GM12878 (cell line): ENCODE results near the gene BICRAL. TPM values are rescaled to one million over a fixed set of nuclear protein-coding genes. Genes with fewer than 3 reads are reported as not detected.

Experiments used
- ATAC-seq: fragments of 200-7000 bp; cut with Tn5 transposase; 3 replicates; pipeline ENCODE4 v1.9.1; 2020; ENCODE audit warnings: mild to moderate bottlenecking, moderate library complexity
- BruUV-seq: library from RNA; stranded (reverse); fragments of 400-500 nt; replicated peaks from 2 replicates; lab custom pipeline; 2021; lab: Mats Ljungman, UMichigan
- CTCF ChIA-PET: fragments of 300-600 bp; sonication (Branson Sonifier 250); formaldehyde crosslinking; extraction: SDS; loops from one replicate; lab custom pipeline; 2021; ENCODE audit warnings: inconsistent platforms; lab: Yijun Ruan, JAX
- POLR2A ChIA-PET: fragments of 350-600 bp; formaldehyde crosslinking; extraction: SDS; loops from one replicate; lab custom pipeline; 2021; ENCODE audit warnings: inconsistent platforms; lab: Charles Lee
- RAD21 ChIA-PET: fragments of 300-600 bp; sonication (Branson Sonifier 250); formaldehyde crosslinking; loops from one replicate; lab custom pipeline; 2023; ENCODE audit warnings: antibody characterized with exemption; ENCODE audit not compliant: unreplicated experiment; lab: Charles Lee
- SMC1A ChIA-PET: fragments of 300-600 bp; sonication (Branson Sonifier 250); formaldehyde crosslinking; loops from one replicate; lab custom pipeline; 2023; ENCODE audit not compliant: unreplicated experiment, uncharacterized antibody; lab: Charles Lee
- DNase-seq: peaks from one replicate; pipeline ENCODE4 v3.0.0-alpha.2; 2011; ENCODE audit warnings: low read depth, low spot score
- FAIRE-seq: peaks from 3 replicates; lab custom pipeline; 2011; peaks lifted over from hg19 to GRCh38; lab: Jason Lieb, UNC
- H2AFZ ChIP-seq: 2 replicates; pipeline ENCODE4 v1.6.0; 2011; ENCODE audit warnings: low read depth, low read length, control low read depth; ENCODE audit not compliant: control insufficient read depth
- H3K27ac ChIP-seq: 2 replicates; pipeline ENCODE4 v1.5.1; 2011; ENCODE audit warnings: control low read depth; ENCODE audit not compliant: control insufficient read depth, insufficient read depth
- H3K27me3 ChIP-seq, 2 experiments: replicated peaks in 1 of 2; 2 replicates each; pipeline versions ENCODE4 v1.6.0 to v1.6.1; 2011; ENCODE audit warnings: low read length in 1 of 2; ENCODE audit not compliant: control insufficient read depth in 2 of 2, insufficient read depth in 2 of 2
- H3K36me3 ChIP-seq, 2 experiments: 2 replicates each; pipeline ENCODE4 v1.5.1; 2011; ENCODE audit warnings: low read length in 1 of 2; ENCODE audit not compliant: control insufficient read depth in 2 of 2, insufficient read depth in 2 of 2
- H3K4me1 ChIP-seq: 2 replicates; pipeline ENCODE4 v1.6.1; 2011; ENCODE audit warnings: mild to moderate bottlenecking, low read length, moderate library complexity, mixed read lengths; ENCODE audit not compliant: control insufficient read depth, insufficient read depth
- H3K4me2 ChIP-seq: 2 replicates; pipeline ENCODE4 v1.6.0; 2011; ENCODE audit warnings: control low read depth; ENCODE audit not compliant: control insufficient read depth, insufficient read depth
- H3K4me3 ChIP-seq: fragments of 200-600 bp; sonication (generic); 2 replicates; pipeline ENCODE4 v1.5.1; 2016
- H3K79me2 ChIP-seq: 2 replicates; pipeline ENCODE4 v1.6.0; 2011; ENCODE audit warnings: low read length; ENCODE audit not compliant: control insufficient read depth, insufficient read depth
- H3K9ac ChIP-seq: 2 replicates; pipeline ENCODE4 v1.8.0; 2011; ENCODE audit warnings: low read length, control low read depth, mixed read lengths; ENCODE audit not compliant: control insufficient read depth, insufficient read depth
- H3K9me3 ChIP-seq: replicated peaks from 3 replicates; pipeline ENCODE4 v1.5.1; 2011; ENCODE audit warnings: mild to moderate bottlenecking, low read length; ENCODE audit not compliant: control insufficient read depth, insufficient read depth
- H4K20me1 ChIP-seq: 2 replicates; pipeline ENCODE4 v1.6.0; 2011; ENCODE audit not compliant: control insufficient read depth, insufficient read depth
- EGR1 ChIP-seq, 2 experiments: IDR thresholded peaks; 1 replicate in 1 of 2; 2 replicates in 1 of 2; pipeline ENCODE4 v1.6.1; 2011 to 2012; ENCODE audit warnings: low read depth in 2 of 2, low read length in 2 of 2, borderline replicate concordance in 1 of 2, mild to moderate bottlenecking in 1 of 2, moderate library complexity in 1 of 2
- FOXM1 ChIP-seq: IDR thresholded peaks from 2 replicates; pipeline ENCODE4 v1.6.1; 2012; ENCODE audit warnings: low read depth, mild to moderate bottlenecking, inconsistent platforms, low read length, moderate library complexity
- HCFC1 ChIP-seq: fragments of 150-350 bp; IDR thresholded peaks from 2 replicates; pipeline ENCODE4 v1.6.1; 2014; ENCODE audit warnings: low read length
- IKZF2 ChIP-seq, 2 experiments: fragments of 450-650 bp; IDR thresholded peaks; 2 replicates each; pipeline ENCODE4 v1.6.1; 2017; ENCODE audit warnings: mild to moderate bottlenecking in 2 of 2, moderate library complexity in 2 of 2
- LARP7 ChIP-seq: fragments of 450-650 bp; IDR thresholded peaks from 2 replicates; pipeline ENCODE4 v1.6.1; 2017; ENCODE audit warnings: mild to moderate bottlenecking
- PAX8 ChIP-seq: fragments of 450-650 bp; IDR thresholded peaks from 2 replicates; pipeline ENCODE4 v1.6.1; 2017; ENCODE audit warnings: mild to moderate bottlenecking, moderate library complexity
- POLR2A ChIP-seq: IDR thresholded peaks from 2 replicates; pipeline ENCODE4 v1.6.1; 2011; ENCODE audit warnings: low read depth, mild to moderate bottlenecking, low read length
- POLR2AphosphoS5 ChIP-seq: IDR thresholded peaks from 2 replicates; pipeline ENCODE4 v1.6.1; 2011; ENCODE audit warnings: mild to moderate bottlenecking, low read length, inconsistent platforms
- POU2F2 ChIP-seq: IDR thresholded peaks from 3 replicates; pipeline ENCODE4 v1.6.1; 2011; ENCODE audit warnings: low read depth, mild to moderate bottlenecking, low read length, borderline replicate concordance
- RB1 ChIP-seq: fragments of 450-650 bp; formaldehyde crosslinking; IDR thresholded peaks from 2 replicates; pipeline ENCODE4 v1.6.1; 2017; ENCODE audit warnings: mild to moderate bottlenecking, borderline replicate concordance
- RBBP5 ChIP-seq: fragments of 200-600 bp; sonication (generic); conservative IDR thresholded peaks from 2 replicates; pipeline ENCODE4 v1.6.1; 2016
- RUNX3 ChIP-seq: IDR thresholded peaks from 2 replicates; pipeline ENCODE4 v1.6.1; 2012; ENCODE audit warnings: low read length, inconsistent platforms
- SMAD5 ChIP-seq: IDR thresholded peaks from 2 replicates; pipeline ENCODE4 v1.6.1; 2016; ENCODE audit warnings: antibody characterized with exemption, low read depth
- STAT3 ChIP-seq: IDR thresholded peaks from 2 replicates; pipeline ENCODE4 v1.6.1; 2011; ENCODE audit warnings: low read depth, low read length, improper control_type of control experiment
- TCF12 ChIP-seq: IDR thresholded peaks from 2 replicates; pipeline ENCODE4 v1.6.1; 2011; ENCODE audit warnings: low read depth, mild to moderate bottlenecking, low read length
- ZBED1 ChIP-seq: IDR thresholded peaks from 2 replicates; pipeline ENCODE4 v1.6.1; 2016; ENCODE audit warnings: borderline replicate concordance
- ZNF217 ChIP-seq: fragments of 450-650 bp; IDR thresholded peaks from 2 replicates; pipeline ENCODE4 v1.6.1; 2017; ENCODE audit warnings: antibody characterized with exemption, mild to moderate bottlenecking
- ZSCAN29 ChIP-seq: fragments of 450-650 bp; IDR thresholded peaks from 2 replicates; pipeline ENCODE4 v1.6.1; 2017; ENCODE audit warnings: mild to moderate bottlenecking, moderate library complexity
- WGBS: methylation state at CpG from one replicate; pipeline ENCODE4 v1.1.6; 2016; ENCODE audit warnings: low lambda C conversion rate; ENCODE audit not compliant: insufficient replicate concordance, insufficient coverage; ENCODE audit errors: missing lambda C conversion rate; 5-methylcytosine and 5-hydroxymethylcytosine counted together
- in situ Hi-C: fragments of 300-500 bp; cut with MboI; formaldehyde crosslinking; loops from 9 replicates; pipeline ENCODE4 v1.14.3; 2018; ENCODE audit warnings: mixed read lengths
- intact Hi-C: fragments of 100-400 bp; cut with micrococcal nuclease; formaldehyde crosslinking; loops from one replicate; pipeline ENCODE4 v1.14.2; 2022; ENCODE audit not compliant: unreplicated experiment
- polyA plus RNA-seq, 11 experiments: library from polyadenylated mRNA; depleted of rRNA in 4 of 11; unstranded in 6 of 11; stranded (reverse) in 5 of 11; fragments of >200 nt; fragmentation: Nextera tagmentation in 4 of 11; fragmentation: Illumina TruSeq in 1 of 11; extraction: Ambion mirVana in 4 of 11; extraction: Trizol in 1 of 11; gene quantifications; 1 replicate in 1 of 11; 2 replicates in 10 of 11; pipeline versions ENCODE4 v1.2.1 to v1.2.3, GENCODE V29; 2011 to 2016; ENCODE audit warnings: inconsistent platforms in 2 of 11, missing spikeins in 2 of 11, low read depth in 1 of 11
- total RNA-seq, 4 experiments: library from RNA; depleted of rRNA in 3 of 4; stranded (reverse); fragments of >200 nt in 3 of 4; fragmentation: Illumina TruSeq in 1 of 4; extraction: Trizol in 1 of 4; gene quantifications; 2 replicates each; pipeline versions ENCODE4 v1.2.1 to v1.2.3, GENCODE V29; 2013 to 2021
- TF ChIP-seq, protein P1 (sequence below): fragments of 450-650 bp; IDR thresholded peaks from 2 replicates; pipeline ENCODE4 v1.6.1; 2017; ENCODE audit warnings: mild to moderate bottlenecking, moderate library complexity
- TF ChIP-seq, protein P2 (sequence below): fragments of 450-650 bp; IDR thresholded peaks from 2 replicates; pipeline ENCODE4 v1.6.1; 2016; ENCODE audit warnings: mild to moderate bottlenecking

Gene BICRAL
- total and polyA plus RNA-seq, 10 of the 15 experiments (the other 5 are each of a cell fraction or from before 2014, with no cell fraction given) = 1.9 to 16.6 (median 8.5) TPM

- no peaks in the 10 kb centered on the region; a peak in 1 of 4 replicates for H3K36me3 ChIP-seq
- peak overlapping the region; percentile 86 for H3K4me3 ChIP-seq
- H3K9me3 ChIP-seq = no peaks in the 10 kb centered on the region
- SMC1A ChIA-PET = interaction anchor here (1.2 to 7.7 kb wide), 4 partner anchors 11 to 121 kb away, joined by 3 to 62 read pairs (median 8); no protein-coding TSS in a partner anchor
- H3K27me3 ChIP-seq = no peaks in the 10 kb centered on the region
- no peaks in the 10 kb centered on the region for H4K20me1 ChIP-seq
- RAD21 ChIA-PET = interaction anchor here (0.6 to 17.0 kb wide), 6 partner anchors 12 to 108 kb away, joined by 4 to 227 read pairs (median 7); partner anchors contain the start of genes RPL7L1 and TBCC
- CTCF ChIA-PET = interaction anchor here (0.8 to 2.9 kb wide), 4 partner anchors 12 to 121 kb away, joined by 3 to 11 read pairs (median 3); partner anchors contain the start of gene TBCC
- peak overlapping the region; percentile 100 for H3K9ac ChIP-seq
- no TSS peak for BruUV-seq
- H2AFZ ChIP-seq = peak overlapping the region; percentile 42
- peak overlapping the region; percentile 89; the same call in 1 of the 2 replicates for H3K4me2 ChIP-seq
- DNase-seq = no peak
- WGBS = under 1% methylated on average over 76 of the region's 79 CpGs
- H3K27ac ChIP-seq = peak overlapping the region; percentile 99
- POLR2A ChIA-PET = interaction anchor here (0.5 to 7.4 kb wide), 8 partner anchors 9 to 342 kb away, joined by 3 to 82 read pairs (median 6); partner anchors contain the start of genes RPL7L1 and TBCC
- H3K79me2 ChIP-seq = peaks cover 84% of the 10 kb centered on the region
- FAIRE-seq = no peak
- peaks cover 29% of the 10 kb centered on the region for H3K4me1 ChIP-seq
- in situ Hi-C loops (no loop called here), intact Hi-C loops (loop anchor here (5.0 to 10.0 kb wide), 2 partner anchors 109 to 391 kb away; partner anchors contain the start of gene SRF)
- peak; percentile 75 for ATAC-seq
- TF ChIP-seq HCFC1 = peak; percentile 13; the same call in 1 of the 2 replicates
- peak; percentile 31; the same call in 1 of the 2 replicates for TF ChIP-seq FOXM1
- peak; percentile 89 for TF ChIP-seq POLR2A
- TF ChIP-seq, protein P1, sequence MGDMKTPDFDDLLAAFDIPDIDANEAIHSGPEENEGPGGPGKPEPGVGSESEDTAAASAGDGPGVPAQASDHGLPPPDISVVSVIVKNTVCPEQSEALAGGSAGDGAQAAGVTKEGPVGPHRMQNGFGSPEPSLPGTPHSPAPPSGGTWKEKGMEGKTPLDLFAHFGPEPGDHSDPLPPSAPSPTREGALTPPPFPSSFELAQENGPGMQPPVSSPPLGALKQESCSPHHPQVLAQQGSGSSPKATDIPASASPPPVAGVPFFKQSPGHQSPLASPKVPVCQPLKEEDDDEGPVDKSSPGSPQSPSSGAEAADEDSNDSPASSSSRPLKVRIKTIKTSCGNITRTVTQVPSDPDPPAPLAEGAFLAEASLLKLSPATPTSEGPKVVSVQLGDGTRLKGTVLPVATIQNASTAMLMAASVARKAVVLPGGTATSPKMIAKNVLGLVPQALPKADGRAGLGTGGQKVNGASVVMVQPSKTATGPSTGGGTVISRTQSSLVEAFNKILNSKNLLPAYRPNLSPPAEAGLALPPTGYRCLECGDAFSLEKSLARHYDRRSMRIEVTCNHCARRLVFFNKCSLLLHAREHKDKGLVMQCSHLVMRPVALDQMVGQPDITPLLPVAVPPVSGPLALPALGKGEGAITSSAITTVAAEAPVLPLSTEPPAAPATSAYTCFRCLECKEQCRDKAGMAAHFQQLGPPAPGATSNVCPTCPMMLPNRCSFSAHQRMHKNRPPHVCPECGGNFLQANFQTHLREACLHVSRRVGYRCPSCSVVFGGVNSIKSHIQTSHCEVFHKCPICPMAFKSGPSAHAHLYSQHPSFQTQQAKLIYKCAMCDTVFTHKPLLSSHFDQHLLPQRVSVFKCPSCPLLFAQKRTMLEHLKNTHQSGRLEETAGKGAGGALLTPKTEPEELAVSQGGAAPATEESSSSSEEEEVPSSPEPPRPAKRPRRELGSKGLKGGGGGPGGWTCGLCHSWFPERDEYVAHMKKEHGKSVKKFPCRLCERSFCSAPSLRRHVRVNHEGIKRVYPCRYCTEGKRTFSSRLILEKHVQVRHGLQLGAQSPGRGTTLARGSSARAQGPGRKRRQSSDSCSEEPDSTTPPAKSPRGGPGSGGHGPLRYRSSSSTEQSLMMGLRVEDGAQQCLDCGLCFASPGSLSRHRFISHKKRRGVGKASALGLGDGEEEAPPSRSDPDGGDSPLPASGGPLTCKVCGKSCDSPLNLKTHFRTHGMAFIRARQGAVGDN = peak; percentile 38
- TF ChIP-seq SMAD5 = peak; percentile 78
- TF ChIP-seq POU2F2 = 0 out of 3 replicates have a peak, but pooled peaks have one; percentile 8
- TF ChIP-seq PAX8 = peak; percentile 70
- TF ChIP-seq, protein P2, sequence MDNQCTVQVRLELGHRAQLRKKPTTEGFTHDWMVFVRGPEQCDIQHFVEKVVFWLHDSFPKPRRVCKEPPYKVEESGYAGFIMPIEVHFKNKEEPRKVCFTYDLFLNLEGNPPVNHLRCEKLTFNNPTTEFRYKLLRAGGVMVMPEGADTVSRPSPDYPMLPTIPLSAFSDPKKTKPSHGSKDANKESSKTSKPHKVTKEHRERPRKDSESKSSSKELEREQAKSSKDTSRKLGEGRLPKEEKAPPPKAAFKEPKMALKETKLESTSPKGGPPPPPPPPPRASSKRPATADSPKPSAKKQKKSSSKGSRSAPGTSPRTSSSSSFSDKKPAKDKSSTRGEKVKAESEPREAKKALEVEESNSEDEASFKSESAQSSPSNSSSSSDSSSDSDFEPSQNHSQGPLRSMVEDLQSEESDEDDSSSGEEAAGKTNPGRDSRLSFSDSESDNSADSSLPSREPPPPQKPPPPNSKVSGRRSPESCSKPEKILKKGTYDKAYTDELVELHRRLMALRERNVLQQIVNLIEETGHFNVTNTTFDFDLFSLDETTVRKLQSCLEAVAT = peak; percentile 90
- TF ChIP-seq RBBP5 = 0 out of 2 replicates have a peak, but pooled peaks have one; percentile 69
- no peak for TF ChIP-seq STAT3
- TF ChIP-seq ZNF217 = 0 out of 2 replicates have a peak, but pooled peaks have one; percentile 33
- peak; percentile 15; the same call in 1 of the 2 replicates for TF ChIP-seq ZSCAN29
- TF ChIP-seq POLR2AphosphoS5 = peak; percentile 87
- TF ChIP-seq RUNX3 = peak; percentile 56
- 0 out of 2 replicates have a peak, but pooled peaks have one; percentile 4 for TF ChIP-seq TCF12
- TF ChIP-seq IKZF2 (IDR thresholded peaks at IDR 0.05) = 0 out of 4 replicates have a peak, but pooled peaks of 1 of the 2 experiments have one; percentile 17
- no peak; a peak in 1 of 3 replicates for TF ChIP-seq EGR1 (IDR thresholded peaks at IDR 0.05; ENCODE audit: borderline replicate concordance in 1 of 2, low read depth in 2 of 2, low read length in 2 of 2)
- TF ChIP-seq LARP7 = peak; percentile 97
- TF ChIP-seq RB1 = peak; percentile 34; the same call in 1 of the 2 replicates
- no peak for TF ChIP-seq ZBED1
Observed at GRCh38 chr6:42783177-42783875, 1.5 kb downstream of the BICRAL start.
